NCI-H2227 treated with DMSO at 0.1 percent for 48 hours (cell line): ENCODE data around the gene DNAH10.
"Not testable (repeated sequence)": the region's sequence is repeated elsewhere in the genome, so short reads cannot be mapped to it uniquely, and the experiment has no call there.

Source experiments
- DNase-seq: peaks from one replicate; lab custom pipeline; 2025; lab: John Stamatoyannopoulos, UW

DNAH10 gene

GRCh38 chr12:123744836-123745235 is 17.3 kb upstream of the DNAH10 start:
- no peak for DNase-seq

- no peak for DNase-seq
Observed at GRCh38 chr12:123747309-123747708, 14.8 kb upstream of the DNAH10 start.

GRCh38 chr12:123748161-123748560 is 13.9 kb upstream of the DNAH10 start:
- DNase-seq: no peak

- no peak for DNase-seq
Observed at GRCh38 chr12:123748661-123749060, 13.4 kb upstream of the DNAH10 start.

- DNase-seq: no peak
Observed at GRCh38 chr12:123749355-123749754, 12.7 kb upstream of the DNAH10 start.

- DNase-seq: no peak
Observed at GRCh38 chr12:123750159-123750656, 11.9 kb upstream of the DNAH10 start.

GRCh38 chr12:123752046-123752445 is 10.1 kb upstream of the DNAH10 start:
- DNase-seq: no peak

- DNase-seq: no peak
Observed at GRCh38 chr12:123754041-123754772, 7.9 kb upstream of the DNAH10 start.

GRCh38 chr12:123757561-123757960 is 4.5 kb upstream of the DNAH10 start:
- DNase-seq: no peak

GRCh38 chr12:123760267-123760938 is 1.7 kb upstream of the DNAH10 start:
- no peak for DNase-seq

- no peak for DNase-seq
Observed at GRCh38 chr12:123762715-123763052, 583 bp downstream of the DNAH10 start.

- DNase-seq: no peak
Observed at GRCh38 chr12:123763093-123763492, 992 bp downstream of the DNAH10 start.

- DNase-seq: no peak
Observed at GRCh38 chr12:123764109-123764508, 2.0 kb downstream of the DNAH10 start.

- DNase-seq: no peak
Observed at GRCh38 chr12:123765504-123766035, 3.5 kb downstream of the DNAH10 start.

GRCh38 chr12:123767613-123768012 is 5.5 kb downstream of the DNAH10 start:
- DNase-seq: no peak

- DNase-seq: no peak
Observed at GRCh38 chr12:123771261-123771660, 9.2 kb downstream of the DNAH10 start.

GRCh38 chr12:123772074-123772473 is 10.0 kb downstream of the DNAH10 start:
- no peak for DNase-seq

GRCh38 chr12:123773375-123773774 is 11.3 kb downstream of the DNAH10 start:
- no peak for DNase-seq

GRCh38 chr12:123779551-123779950 is 17.4 kb downstream of the DNAH10 start:
- no peak for DNase-seq

GRCh38 chr12:123782997-123783792 is 21.1 kb downstream of the DNAH10 start:
- no peak for DNase-seq

- no peak for DNase-seq
Observed at GRCh38 chr12:123787466-123787865, 25.4 kb downstream of the DNAH10 start.

- DNase-seq: no peak
Observed at GRCh38 chr12:123788541-123788940, 26.4 kb downstream of the DNAH10 start.

GRCh38 chr12:123789422-123789821 is 27.3 kb downstream of the DNAH10 start:
- not testable (repeated sequence) for DNase-seq
